Iris pigment epithelial cell (primary cell): ENCODE results near the gene TMEM63C.

Experiments used
- DNase-seq: peaks from one replicate; pipeline ENCODE4 v3.0.0-alpha.2; 2011; ENCODE audit warnings: low read depth

TMEM63C gene

GRCh38 chr14:77258566-77258965 is 77.0 kb downstream of the TMEM63C start:
- no peak for DNase-seq

GRCh38 chr14:77259025-77259715 is 77.6 kb downstream of the TMEM63C start:
- DNase-seq, result no peak

- no peak for DNase-seq
Observed at GRCh38 chr14:77260199-77260598, 78.6 kb downstream of the TMEM63C start.

- DNase-seq, result no peak
Observed at GRCh38 chr14:77260631-77261030, 79.0 kb downstream of the TMEM63C start.

GRCh38 chr14:77264466-77265186 is 83.0 kb downstream of the TMEM63C start:
- DNase-seq, result no peak

GRCh38 chr14:77265187-77265515 is 83.6 kb downstream of the TMEM63C start:
- no peak for DNase-seq

GRCh38 chr14:77265561-77266335 is 84.2 kb downstream of the TMEM63C start:
- no peak for DNase-seq

GRCh38 chr14:77266336-77266735 is 84.7 kb downstream of the TMEM63C start:
- DNase-seq, result no peak

GRCh38 chr14:77267937-77268699 is 86.5 kb downstream of the TMEM63C start:
- DNase-seq, result no peak

GRCh38 chr14:77268989-77269600 is 87.5 kb downstream of the TMEM63C start:
- no peak for DNase-seq

- DNase-seq, result no peak
Observed at GRCh38 chr14:77270361-77271112, 88.9 kb downstream of the TMEM63C start.

GRCh38 chr14:77271113-77271710 is 89.6 kb downstream of the TMEM63C start, which contains the start of gene NGB:
NGB (minus strand) TSS chr14:77271206; CDS start chr14:77270937, 269 bp downstream.
- no peak for DNase-seq

GRCh38 chr14:77272261-77272660 is 90.7 kb downstream of the TMEM63C start:
- no peak for DNase-seq

- DNase-seq, result no peak
Observed at GRCh38 chr14:77273796-77274195, 92.2 kb downstream of the TMEM63C start.

- DNase-seq, result no peak
Observed at GRCh38 chr14:77275041-77275580, 93.5 kb downstream of the TMEM63C start.

GRCh38 chr14:77275601-77276017 is 94.0 kb downstream of the TMEM63C start:
- no peak for DNase-seq

- DNase-seq, result no peak
Observed at GRCh38 chr14:77276295-77276935, 94.8 kb downstream of the TMEM63C start.

GRCh38 chr14:77276959-77277358 is 95.4 kb downstream of the TMEM63C start:
- DNase-seq, result no peak

GRCh38 chr14:77278461-77279230 is 97.0 kb downstream of the TMEM63C start:
- DNase-seq, result no peak
